Stimulated activated CD4-positive, alpha-beta T cell treated with anti-CD3 and anti-CD28 coated beads, Interleukin-2, amount 100 ng/mL, for 24 hours (primary cell): ENCODE results near the gene MMP20.
"Not testable (repeated sequence)": the region's sequence is repeated elsewhere in the genome, so short reads cannot be mapped to it uniquely, and the experiment has no call there.

ENCODE experiments used
- DNase-seq, 2 donors: peaks; one replicate each; pipeline ENCODE4 v3.0.0-alpha.2; 2020

Gene MMP20

DNA sequence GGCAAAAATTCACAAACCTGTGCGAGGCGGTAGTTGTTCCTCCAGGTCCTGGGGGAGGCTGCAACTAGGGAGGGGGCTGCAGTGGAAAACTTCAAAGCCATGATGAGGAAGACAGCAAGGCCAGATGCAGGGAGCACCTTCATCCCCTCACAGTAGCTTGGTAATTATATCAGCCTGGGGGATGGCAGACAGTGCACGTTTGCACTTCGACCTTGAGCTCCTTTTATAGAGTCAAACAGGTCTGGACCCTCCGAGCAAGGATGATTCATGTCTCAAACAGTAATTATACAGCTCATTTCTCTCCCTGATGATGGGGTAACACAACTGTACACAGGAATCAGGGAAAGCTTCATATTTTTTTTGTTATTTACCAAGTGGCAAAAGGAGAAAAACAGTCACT is at the start of gene MMP20:
Gene MMP20 (minus strand): TSS at position 156 of the 400 bp plus-strand sequence. CDS start 13 bp downstream, at position 143.
- no peak for DNase-seq

GRCh38 chr11:102669664-102670063 is 44.5 kb upstream of the MMP20 start:
- no peak for DNase-seq

GRCh38 chr11:102666331-102666957 is 41.3 kb upstream of the MMP20 start:
- DNase-seq: peak in 1 of 2 donors; percentile 4

DNA sequence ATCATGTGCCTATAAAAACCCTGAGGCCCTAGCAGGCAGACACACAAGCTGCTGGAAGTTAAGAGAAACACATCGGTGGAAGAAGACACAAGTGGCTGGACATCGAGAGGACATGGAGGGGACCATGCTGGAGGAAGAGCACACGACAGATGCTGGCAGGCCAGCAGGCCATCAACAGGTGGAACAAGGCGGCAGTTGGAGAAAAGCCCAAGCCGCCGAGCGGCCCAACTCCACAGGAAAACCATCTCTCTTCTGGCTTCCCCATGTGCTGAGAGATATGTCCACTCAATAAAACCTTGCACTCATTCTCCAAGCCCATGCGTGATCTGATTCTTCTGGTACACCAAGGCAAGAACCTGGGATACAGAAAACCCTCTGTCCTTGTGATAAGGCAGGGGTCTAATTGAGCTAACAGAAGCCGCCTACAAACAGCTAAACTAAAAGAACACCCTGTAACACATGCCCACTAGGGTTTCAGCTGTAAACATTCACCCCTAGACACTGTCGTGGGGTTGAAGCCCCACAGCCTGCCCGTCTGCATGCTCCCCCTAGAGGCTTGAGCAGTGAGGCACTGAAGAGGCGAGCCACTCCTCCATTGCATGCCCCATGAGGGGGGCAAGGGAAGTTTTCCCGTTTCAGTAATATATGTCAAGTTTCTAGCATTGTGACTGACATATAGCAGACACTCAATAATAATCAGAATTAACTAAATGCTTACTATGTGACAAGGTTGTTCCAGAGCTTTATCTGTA is 39.0 kb upstream of the MMP20 start:
- DNase-seq: peak in 1 of 2 donors; percentile 21

DNA sequence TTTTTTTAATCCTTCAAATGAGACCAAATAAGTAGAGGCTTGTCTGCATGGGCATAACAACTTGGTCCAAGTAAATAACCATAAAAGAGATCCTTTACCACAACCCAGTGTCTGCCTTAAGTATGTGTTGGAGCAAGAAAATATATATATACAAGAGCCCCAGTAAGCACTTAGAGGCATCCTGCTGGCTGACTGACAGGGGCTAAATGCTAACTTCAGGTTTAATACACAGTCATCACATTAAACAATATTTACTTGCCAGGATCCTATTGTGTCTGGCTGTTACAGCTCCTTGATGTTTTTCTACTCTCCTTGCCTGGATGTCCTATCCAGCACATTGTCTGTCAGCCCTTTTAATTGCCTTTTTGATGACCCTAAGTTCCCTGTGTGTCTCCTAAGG is 37.5 kb upstream of the MMP20 start:
- DNase-seq: no peak

DNA sequence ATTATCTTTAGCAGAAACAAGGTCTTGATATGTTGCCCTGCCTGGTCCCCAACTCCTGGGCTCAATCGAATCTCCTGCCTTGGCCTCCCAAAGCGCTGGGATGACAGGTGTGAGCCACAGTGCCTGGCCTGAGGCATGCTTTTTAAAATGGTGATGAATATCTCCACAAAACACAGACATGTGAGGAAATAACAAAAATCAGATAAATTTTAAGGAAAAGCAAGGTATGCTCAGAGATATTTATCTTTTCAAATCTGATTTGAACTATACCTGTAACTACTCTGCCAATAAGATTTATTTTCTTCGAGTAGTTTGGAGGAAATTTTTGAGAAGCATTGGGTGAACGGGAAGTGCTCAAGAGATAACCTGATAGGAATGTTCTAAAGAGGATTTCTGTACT is 35.9 kb upstream of the MMP20 start:
- no peak for DNase-seq

DNA sequence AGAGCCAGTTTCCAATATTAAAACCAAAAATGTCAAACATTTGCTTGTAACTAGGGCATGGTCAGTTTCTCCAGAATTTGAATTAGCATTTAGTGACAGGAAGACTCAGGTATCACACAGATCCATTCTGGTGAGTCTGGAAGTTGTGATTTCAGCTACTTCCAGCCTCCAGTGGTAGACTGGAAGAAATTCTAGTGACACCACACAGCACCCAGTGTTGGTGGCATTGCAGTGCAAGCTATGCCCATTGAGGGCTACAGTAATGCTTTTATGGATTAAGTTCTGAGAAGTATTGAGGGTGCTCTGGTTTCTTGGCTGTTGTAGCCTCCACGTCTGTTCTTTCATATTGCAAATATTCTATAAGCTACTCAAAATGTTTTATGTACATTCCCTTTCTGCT is 31.4 kb upstream of the MMP20 start:
- no peak for DNase-seq

GRCh38 chr11:102655547-102655946 is 30.4 kb upstream of the MMP20 start:
- DNase-seq: no peak

GRCh38 chr11:102654761-102655160 is 29.6 kb upstream of the MMP20 start:
- no peak for DNase-seq

DNA sequence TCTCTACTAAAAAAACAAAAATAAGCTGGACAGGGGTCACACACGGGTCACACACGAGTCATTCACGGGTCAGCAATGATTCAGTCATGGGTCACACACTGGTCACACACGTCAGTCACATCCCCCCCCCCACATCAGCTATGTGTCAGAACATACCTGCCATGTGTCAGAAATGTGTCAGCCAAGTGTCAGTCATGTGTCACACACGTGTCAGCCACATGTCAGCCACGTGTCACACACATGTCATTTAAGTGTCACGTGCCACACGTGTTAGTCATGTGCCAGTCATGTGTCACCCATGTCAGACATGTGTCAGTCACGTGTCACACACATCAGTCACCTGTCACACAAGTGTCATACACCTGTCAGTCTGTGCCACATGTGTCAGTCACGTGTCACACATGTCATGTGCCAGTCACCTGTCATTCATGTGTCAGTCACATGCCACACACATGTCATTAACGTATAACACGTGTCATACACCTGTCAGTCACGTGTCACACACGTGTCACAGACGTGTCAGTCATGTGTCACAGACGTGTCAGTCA is 28.7 kb upstream of the MMP20 start:
- DNase-seq: no peak

DNA sequence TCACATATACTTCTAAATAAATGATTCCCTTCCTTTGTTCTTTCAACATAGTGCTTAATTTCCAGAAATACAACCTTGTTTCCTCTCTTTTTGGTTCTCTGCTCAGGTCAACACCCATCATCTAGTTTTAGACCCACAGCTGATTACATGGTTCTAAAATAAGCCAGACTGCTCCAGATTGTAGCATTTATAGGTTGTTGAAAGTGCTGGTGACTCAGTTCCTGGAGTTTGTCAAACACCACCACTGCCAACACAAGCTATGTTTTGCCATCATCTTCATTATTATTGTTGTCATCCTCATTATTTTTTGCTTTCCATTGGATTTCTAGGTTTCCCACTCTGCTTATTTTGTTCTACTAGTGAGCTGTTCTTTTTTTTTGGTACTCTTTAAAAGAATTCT is 22.3 kb upstream of the MMP20 start:
- no peak for DNase-seq

DNA sequence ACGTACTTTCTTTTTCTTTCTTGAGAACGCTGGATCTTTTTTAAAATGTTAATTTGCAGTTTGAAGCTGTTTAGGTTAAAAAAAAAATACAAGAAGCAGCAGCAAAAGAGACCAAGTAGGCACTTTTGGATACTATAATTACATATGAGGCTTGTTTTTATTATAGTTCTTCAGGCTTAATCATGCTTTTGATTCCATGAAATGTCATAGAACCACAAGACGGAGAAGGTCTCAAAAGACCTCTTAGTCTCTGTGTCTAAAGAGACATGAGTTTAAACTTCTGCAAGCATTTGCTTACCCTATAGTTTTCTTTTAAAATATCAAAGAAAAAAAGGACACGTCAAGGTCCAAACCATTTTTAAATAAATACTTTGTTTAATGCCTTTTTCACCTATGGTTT is 18.8 kb upstream of the MMP20 start:
- no peak for DNase-seq

DNA sequence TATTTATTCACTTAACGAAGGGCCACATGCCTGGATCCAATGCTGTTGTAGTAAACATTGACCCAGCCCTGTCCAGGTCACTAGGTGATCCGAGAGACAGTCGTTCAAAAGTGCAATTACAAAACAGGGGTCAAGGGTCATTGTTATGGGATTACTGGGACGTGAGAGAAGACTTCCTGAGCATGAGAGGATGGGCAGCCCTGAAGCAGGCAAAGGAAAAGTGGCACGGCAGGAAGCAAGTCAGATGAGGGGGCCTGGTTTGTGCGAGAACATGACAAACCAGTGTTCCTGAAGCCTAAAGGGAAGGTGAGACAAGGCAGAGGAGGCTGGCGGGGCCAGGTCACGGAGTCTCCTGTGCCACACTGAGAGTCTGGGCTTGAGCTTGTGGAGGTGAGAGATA is 15.8 kb upstream of the MMP20 start:
- DNase-seq: no peak

DNA sequence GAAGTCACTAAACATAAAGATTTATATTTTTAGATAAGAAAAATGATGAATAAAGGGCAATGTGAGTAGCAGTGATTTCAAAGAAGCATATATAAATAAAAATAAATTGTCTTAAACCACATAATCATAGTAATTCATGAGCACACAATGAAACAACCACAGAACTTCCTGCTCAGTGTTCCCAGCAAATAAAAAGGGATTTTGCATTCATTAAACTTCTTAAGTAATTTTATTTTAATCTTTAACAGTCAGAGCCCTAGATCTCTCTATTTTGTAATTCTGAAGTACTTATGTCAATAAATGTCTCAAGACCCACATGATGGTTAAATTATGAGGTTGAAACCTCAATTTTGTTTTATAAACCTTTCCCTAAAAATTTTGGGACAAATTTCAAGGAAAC is 14.5 kb upstream of the MMP20 start:
- no peak for DNase-seq

GRCh38 chr11:102637731-102638130 is 12.6 kb upstream of the MMP20 start:
- DNase-seq: no peak

DNA sequence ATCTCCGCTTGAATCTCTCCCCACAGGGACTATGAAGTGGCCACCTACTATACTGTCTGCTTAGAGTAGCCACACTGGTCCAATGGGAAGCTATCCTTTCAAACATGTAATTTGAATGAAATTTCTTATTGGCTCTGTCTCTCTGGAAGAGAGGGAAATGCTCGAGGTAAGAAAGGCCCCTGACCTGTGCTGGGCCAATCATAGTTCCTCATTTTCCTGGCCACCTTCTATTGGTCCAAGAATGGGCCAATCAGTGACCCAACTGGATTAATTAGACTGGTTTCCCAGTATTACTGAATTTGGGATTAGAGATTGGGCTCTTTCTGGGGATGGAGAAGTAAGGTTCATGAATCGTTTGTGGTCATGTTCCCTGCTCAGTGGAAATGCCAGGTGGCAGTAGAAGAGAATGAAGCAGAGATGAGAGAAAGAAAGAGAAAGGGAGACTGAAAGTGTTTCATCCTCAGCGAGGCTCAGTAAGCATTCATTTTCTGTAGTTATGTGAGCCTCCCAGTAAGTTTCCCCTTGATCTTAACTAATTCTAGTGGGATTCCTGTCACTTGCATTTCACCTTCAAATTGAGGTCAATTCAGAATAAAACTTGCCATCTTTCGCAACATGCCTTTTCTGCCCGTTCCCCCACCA is 8.4 kb upstream of the MMP20 start:
- no peak for DNase-seq

DNA sequence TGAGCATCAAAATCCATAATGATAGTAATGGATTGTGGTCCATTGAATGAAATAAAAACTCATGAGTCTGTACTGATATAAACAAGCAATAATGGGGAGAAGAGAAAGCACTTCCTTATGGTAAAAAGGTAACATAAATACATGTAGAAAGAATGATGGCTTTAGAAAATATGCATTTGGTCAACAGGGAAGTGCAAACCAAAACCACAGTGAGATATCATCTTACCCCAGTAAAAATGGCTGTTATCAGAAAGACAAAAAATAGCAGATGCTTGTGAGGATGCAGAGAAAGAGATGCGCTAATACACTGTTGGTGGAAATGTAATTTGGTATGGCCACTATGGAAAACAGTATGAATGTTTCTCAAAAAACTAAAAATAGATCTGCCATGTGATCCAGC is 6.9 kb upstream of the MMP20 start:
- no peak for DNase-seq

DNA sequence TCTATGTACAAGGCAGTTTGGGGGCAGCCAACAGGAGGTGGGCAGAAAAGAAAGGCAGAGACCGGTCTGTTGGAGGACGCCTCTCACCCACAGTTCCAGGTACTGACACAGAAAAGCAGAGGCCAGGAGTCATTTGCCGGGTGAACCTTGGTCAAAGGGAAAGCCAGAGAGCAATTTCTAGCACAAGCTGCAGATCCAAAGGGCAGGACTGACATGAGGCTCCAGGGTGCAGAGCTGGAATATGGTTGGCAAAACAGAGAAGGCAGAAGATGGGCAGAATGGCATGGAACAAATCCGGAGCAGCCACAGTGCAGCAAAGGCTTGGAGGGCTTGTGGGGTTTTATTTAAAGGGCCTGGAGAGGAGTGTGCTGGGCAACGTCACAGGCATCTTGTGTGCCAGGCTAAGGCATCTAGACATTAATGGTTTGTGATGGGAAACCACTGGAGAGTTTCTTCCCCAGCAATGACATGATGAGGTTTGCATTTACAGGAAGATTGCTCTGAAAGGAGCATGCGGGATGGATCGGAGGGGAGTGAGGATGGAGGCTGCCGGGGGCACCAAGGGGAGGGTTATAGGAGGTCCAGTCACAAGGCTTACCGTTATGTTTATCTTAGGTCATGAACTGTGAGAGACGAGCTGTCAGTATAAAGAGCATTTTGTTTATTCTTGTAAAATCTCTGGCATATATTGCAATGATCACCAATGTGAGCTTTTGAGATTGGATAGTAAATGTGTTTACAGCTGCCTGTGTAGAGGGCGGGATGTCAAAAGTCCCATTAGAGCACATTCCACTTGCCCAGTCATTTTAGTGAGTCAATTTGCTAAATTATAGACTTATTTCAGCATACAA is 5.7 kb upstream of the MMP20 start:
- DNase-seq: no peak

DNA sequence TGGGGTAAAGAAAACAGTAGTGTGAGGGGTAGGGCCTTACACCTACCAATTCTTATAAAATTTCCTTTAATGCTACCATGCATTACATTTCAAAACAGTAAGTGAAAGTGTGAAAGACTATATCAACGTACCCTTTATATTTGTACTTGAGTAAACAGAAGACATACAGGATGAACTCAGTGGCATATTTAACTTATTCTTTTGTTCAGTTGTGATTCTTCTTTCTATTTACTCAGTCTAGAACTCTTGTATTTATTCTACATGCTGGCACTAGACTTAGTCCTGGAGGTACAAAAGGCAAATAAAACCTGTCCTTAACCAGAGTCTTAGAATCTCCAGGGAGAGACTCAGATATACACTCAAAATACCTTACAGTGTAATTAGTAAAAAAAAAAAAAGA is 4.8 kb upstream of the MMP20 start:
- DNase-seq: not testable (repeated sequence)

- no peak for DNase-seq
These were observed 1.5 kb upstream of the MMP20 start for GRCh38 chr11:102626676-102627075.

GRCh38 chr11:102623998-102624397 is 1.1 kb downstream of the MMP20 start:
- DNase-seq: no peak

GRCh38 chr11:102623128-102623527 is 2.0 kb downstream of the MMP20 start:
- no peak for DNase-seq

DNA sequence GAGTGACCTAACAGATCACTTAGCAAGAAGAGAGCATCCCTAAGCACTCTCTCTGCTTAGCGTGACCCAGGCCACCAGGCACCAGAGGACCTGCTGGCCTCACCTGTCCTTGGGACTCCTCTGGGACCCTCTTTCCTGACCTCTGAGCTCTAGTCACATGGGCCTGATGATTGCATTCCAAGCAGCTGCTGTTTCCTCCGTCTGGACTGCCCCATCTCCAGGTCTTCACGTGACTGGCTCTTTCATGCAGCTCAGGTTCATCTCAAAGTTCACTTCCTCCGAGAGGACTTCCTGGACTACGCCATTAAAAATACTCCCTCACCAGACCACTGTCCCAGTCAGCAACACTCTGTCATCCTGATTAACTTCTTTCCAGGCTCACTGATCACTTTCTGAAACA is 2.9 kb downstream of the MMP20 start:
- no peak for DNase-seq
